Measurements from ENCODE around the gene PGK2.
"Not testable (repeated sequence)": the region's sequence is repeated elsewhere in the genome, so short reads cannot be mapped to it uniquely, and the experiment has no call there.

PGK2 gene

DNA sequence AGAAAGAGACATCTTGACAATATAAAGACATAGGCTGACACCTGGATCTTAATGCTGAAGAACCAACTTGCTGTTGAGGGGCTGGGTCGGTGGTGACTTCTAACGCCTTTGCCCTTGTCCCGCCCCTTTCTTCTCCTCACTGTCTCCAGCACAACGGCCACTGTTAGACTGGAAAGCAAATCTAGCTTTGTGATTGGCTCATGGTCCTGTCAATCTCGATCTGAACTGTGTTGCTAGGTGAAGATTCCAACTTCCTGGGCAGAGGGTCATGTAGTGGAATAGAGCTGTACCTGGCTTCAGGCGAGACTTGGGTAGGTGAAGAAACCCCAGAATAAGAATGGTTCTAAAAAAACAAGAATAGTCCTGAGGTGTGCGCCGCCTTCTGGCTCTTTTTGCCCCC is at the start of gene PGK2:
PGK2 (minus strand) TSS at position 110 of the 400 bp plus-strand sequence; CDS start at position 12, 98 bp downstream.
- no peak for DNase-seq

DNA sequence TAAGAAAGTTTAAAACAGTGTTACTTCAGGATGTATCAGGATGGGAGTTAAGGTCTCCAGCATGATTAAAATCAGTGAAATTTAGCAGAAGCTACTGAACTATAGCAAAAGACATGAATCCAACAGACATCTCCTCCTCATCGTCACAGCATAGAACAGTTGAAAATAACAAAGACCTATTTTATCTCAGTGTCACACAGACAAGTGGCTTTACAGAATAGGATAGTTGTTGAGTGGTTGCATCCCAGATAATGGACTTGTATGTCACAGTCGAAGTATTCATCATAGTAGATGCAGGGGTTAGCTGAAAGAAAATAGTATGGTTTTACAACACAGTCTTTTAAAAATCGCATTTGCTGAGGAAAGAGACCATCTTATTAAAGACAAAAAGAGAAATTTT is 48.1 kb upstream of the PGK2 start:
- DNase-seq, result no peak

DNA sequence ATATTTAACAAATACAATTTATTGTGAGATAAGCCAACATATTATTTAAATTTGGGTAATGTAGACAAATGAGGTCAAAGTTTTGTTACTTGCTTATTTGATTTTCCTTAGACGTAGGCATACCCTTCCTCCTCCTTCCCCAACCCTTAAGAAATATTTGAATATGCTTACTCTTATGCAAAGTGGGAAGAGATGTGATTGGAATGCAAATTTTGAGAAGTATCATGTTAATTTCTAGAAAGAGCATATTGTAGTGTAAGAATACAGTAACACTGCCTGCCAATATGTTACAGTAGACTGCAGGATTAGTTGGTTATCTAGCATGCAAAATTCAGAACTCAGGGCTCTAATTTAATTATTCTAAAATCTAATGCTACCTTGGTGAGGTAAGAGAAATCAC is 46.3 kb upstream of the PGK2 start:
- DNase-seq, result no peak

GRCh38 chr6:49826743-49827406 is 39.8 kb upstream of the PGK2 start:
- DNase-seq, result no peak

- DNase-seq, result no peak
Measured at GRCh38 chr6:49815166-49815565, 28.1 kb upstream of the PGK2 start.

DNA sequence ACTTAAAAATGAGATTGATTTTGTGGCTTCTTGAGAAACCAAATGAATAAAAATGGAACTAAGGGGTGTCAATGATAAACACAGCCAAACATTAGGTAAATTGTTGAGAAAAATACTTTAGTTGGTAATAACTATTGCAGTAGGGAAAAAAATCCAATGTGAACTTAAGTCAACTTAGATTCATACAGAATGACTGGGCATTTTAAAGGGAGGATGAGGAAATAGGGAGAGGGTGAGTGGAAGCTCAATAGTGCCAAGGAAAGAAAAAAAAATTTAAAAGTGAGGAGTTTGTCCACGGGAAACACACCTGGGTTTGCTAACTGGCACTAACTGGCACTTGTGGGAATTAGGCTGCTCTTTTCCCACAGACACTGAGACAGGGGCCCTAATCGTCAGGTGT is 26.2 kb upstream of the PGK2 start:
- DNase-seq, result no peak

GRCh38 chr6:49806145-49806544 is 19.1 kb upstream of the PGK2 start:
- DNase-seq, result no peak

GRCh38 chr6:49805246-49805645 is 18.2 kb upstream of the PGK2 start:
- DNase-seq, result no peak

DNA sequence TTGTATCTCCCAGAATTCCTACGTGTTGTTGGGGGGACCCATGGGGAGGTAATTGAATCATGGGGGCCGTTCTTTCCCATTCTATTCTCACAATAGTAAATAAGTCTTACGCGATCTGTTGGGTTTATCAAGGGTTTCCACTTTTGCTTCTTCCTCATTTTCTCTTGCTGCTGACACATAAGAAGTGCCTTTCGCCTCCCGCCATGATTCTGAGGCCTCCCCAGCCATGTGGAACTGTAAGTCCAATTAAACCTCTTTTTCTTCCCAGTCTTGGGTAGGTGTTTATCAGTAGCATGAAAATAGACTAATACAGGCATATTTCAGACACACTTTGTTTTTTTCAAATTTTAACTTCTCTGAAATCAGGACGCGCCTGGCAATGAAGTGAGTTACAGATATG is 14.4 kb upstream of the PGK2 start:
- no peak for DNase-seq

GRCh38 chr6:49799090-49799489 is 12.0 kb upstream of the PGK2 start:
- DNase-seq, result no peak

- DNase-seq, result not testable (repeated sequence)
Measured at GRCh38 chr6:49796842-49797455, 9.9 kb upstream of the PGK2 start.

- DNase-seq, result no peak
Measured at GRCh38 chr6:49790341-49790740, 3.3 kb upstream of the PGK2 start.

DNA sequence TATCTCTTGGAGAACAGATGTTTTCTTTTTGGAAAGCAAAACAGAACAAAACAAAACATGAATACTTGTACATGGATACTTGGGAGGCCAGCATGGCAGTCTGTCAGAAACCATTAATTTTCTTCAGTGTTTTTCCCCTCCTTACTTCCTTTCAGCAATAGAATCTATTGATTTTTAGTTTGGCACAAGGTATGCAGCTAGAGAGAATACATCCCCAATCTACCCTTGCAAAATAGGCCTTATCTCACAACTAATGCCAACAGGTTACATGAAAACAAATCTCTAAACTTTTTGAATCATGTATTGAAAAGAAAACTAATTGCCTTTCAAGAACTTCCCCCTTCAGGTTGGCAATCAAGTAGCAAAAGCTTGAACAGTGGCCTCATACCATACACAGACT is 2.8 kb downstream of the PGK2 start:
- no peak for DNase-seq

- DNase-seq, result no peak
Measured at GRCh38 chr6:49782725-49783124, 4.4 kb downstream of the PGK2 start.

- DNase-seq, result no peak
Measured at GRCh38 chr6:49782293-49782692, 4.8 kb downstream of the PGK2 start.

- no peak for DNase-seq
Measured at GRCh38 chr6:49776444-49776843, 10.6 kb downstream of the PGK2 start.

DNA sequence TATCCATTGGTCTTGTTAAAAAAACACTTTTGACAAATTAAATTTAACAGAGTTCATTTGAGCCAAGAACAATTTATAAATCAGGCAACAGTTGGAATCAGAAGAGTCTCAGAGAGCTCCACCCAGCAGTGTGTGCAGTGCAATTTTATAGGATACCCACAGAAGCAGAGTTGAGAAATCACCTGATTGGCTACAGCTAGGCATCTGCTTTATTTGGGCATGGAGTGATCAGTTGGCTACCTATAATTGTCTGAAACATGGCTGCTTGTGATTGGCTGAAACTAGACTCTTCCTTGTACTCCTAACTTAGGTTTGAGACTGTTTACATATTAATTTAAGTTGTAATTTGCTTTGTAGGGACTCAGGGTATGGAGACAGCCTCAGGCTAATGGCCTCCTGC is 12.0 kb downstream of the PGK2 start:
- no peak for DNase-seq

DNA sequence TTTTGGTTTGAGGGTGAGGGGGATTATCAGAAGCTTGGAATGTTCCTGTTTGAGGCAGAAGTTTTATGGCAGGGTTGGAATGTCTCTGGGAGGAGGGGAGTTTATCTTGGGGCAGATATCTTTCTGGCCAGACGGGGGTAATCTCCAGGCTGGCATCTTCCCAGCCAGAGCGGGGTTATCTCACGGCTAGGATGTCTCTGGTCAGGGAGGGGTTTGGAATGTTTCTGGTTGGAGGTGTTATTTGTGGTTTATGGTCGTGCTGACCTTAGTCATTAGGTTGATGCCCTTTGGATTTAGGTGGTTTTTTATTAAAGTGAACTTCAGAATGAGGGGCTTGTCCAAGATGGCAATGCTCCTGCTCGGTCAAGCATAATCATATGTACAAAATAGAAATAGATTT is 14.8 kb downstream of the PGK2 start:
- no peak for DNase-seq

DNA sequence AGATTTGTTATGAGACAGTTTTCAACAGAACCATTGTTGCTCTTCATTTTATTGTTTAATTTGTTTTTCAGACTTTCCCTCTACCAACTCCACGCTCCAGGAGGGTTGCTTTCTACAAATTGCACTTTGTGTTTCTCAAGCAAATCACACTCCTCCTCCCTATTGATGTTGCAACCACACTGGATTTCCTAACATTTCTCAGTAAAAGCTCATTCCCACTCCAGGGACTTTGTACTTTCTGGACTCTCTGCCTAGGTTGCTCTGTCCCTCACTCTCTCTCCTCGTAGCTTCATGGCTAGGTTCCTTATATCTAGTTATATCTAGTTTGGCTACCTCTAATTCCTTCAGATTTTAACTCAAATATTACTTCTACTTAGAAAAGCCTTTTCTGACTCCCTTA is 20.3 kb downstream of the PGK2 start:
- DNase-seq, result no peak

DNA sequence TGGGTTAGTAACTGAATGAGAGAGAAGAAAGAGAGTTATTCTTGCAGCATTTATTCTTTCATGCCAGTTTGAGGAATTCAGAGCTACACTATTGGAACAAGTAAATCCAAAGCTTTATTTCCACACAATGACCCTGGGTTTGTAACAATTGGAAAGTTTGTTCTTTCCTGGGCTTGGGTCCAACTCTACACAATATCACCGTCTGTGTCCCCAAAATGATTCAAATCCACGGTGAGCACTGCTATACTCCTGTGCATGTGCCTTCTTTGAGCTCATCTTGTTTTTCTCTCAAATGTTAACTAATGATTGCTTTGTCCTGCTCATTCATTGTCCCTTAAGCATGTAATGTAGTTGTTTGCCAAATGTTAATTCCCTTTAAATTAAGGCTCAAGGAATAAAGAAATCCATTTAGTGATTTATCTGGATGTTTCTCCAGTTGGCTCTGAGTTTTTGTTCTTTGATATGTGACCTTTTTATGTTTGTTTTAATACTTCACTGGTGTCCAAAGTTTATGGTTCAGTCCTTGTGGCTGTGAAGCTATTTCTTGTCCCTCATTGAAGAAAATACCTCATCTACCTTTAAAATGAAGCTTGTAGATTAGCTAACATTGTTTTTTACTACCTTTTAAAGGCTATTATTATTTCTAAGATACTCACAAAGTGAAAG is 22.4 kb downstream of the PGK2 start:
- DNase-seq, result no peak

- DNase-seq, result no peak
Measured at GRCh38 chr6:49744259-49744658, 42.8 kb downstream of the PGK2 start, which contains the start of gene CRISP3. Gene CRISP3 (minus strand): TSS chr6:49744388. CDS start chr6:49744367, 21 bp downstream.

DNA sequence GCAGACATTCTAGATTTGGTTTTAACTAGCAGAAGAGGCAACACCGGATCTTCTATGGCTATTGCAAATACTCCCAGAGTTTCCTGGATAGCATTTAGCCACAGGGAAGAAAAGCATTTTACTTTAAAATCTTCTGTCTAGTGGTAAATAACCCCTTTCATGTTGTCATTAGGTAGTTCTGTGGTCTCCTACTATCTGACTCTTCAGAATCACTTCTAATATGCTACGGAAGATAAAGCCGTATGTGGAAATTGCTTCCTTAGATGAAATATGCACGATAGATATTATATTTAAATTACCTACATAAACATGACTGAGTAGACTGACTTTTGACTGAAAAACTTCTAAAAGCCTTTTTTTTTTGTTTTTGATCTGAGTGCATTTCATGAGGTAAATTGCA is 43.7 kb downstream of the PGK2 start:
- DNase-seq, result no peak

GRCh38 chr6:49739423-49739822 is 47.7 kb downstream of the PGK2 start:
- no peak for DNase-seq
